GM18909 (cell line): ENCODE data around the gene POTEF.
"Not testable (repeated sequence)": the region's sequence is repeated elsewhere in the genome, so short reads cannot be mapped to it uniquely, and the experiment has no call there.

ENCODE experiments used
- ATAC-seq: cut with Tn5 transposase; IDR thresholded peaks from one replicate; pipeline ENCODE4 v1.9.1; 2021; ENCODE audit warnings: mild to moderate bottlenecking; ENCODE audit not compliant: unreplicated experiment, poor library complexity

The POTEF gene

GRCh38 chr2:130153721-130154422 is 24.9 kb upstream of the POTEF start:
- not testable (repeated sequence) for ATAC-seq

DNA sequence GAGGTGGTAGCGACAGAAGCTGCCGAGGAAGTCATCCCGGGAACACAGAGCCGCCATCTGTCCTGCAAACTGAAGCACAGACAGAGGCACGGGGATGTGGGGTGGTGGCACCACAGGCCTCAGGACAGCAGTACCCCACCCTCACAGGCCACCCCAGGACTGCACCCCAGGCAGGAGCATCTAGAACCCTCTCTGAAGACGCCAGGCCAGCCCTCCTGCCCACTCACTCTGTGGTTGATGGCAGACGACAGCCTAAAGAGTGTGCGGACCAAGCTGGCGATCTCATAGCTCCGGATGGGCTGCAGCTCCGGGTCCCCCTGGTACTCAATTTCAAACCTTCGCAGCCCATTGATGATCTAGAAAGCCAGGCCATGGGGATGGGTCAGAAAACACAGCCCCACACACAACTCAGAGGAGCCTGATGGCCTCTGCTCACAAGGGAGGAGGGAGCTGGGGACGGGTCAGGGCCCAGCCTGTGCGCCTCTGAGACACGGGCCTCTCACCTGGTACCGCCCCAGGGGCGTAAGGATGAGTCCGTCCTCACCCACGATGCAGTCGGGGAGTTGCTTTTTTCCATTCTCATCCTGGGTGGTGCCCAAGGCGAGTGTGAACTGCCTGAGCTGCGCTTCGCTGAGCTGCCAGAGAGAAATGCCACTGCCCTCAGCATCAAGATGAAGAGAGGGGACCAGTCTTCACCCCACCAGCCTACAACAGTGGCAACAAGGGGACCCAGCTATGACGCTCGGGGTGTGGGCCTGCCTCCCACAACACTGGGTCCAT is 24.0 kb upstream of the POTEF start:
- ATAC-seq, result no peak

DNA sequence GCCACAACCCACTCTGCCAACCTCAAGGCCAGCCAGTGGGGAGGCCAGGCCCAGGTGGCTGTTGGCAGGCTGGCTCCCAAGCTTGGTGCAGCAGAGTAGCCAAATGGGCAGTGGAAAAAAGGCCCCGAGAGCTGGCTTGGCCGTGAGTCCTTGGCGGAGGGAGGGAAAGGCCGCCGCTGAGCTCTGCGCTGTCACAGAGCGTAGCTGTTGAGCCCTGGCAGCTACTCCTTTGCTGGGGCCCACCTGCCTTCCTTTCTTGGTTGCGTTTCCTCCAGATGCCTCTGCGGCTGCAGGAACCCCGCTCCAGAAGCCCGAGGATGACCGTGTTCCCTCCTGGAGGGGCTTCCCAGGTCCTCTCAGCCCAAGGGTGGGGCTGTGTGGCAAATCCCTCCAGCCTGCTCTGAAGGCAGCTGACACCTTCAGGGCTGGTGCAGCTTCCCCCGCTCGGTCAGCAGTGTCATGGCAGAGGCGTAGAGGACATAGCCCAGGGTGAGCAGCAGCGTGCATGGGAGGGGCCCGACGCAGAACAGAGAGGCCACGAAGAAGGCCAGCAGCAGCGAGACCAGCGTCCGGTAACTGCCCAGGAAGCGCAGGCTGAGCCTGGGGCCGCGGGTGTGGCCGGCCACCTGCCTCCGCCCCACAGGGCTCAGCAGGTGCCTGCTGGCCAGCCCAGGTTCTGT is 23.3 kb upstream of the POTEF start:
- ATAC-seq, result not testable (repeated sequence)

GRCh38 chr2:130151145-130151512 is 22.1 kb upstream of the POTEF start:
- ATAC-seq, result not testable (repeated sequence)

GRCh38 chr2:130150181-130151144 is 21.4 kb upstream of the POTEF start:
- ATAC-seq, result no peak

DNA sequence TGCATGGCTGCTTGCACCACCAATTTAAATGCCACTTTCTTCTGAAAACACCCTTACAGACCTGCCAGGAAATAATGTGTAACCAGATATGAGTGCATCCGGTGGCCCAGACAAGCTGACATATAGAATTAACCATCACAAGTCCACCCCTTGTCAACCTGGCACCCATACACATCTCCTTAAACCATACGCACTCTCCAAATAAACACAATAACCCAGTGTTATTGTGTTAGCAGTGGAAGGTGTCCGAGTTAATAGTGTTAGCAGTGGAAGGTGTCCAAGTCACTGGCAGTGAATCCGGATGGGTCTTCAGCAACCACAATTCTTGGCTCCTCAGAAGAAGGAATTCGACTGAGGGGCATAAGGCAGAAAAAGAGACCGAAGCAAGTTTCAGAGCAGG is 19.5 kb upstream of the POTEF start:
- not testable (repeated sequence) for ATAC-seq

GRCh38 chr2:130145006-130145414 is 16.0 kb upstream of the POTEF start, which contains the start of gene CCDC74B:
CCDC74B (minus strand) TSS chr2:130145112; CDS start chr2:130144996, 116 bp downstream.
- peak; percentile 93 for ATAC-seq

DNA sequence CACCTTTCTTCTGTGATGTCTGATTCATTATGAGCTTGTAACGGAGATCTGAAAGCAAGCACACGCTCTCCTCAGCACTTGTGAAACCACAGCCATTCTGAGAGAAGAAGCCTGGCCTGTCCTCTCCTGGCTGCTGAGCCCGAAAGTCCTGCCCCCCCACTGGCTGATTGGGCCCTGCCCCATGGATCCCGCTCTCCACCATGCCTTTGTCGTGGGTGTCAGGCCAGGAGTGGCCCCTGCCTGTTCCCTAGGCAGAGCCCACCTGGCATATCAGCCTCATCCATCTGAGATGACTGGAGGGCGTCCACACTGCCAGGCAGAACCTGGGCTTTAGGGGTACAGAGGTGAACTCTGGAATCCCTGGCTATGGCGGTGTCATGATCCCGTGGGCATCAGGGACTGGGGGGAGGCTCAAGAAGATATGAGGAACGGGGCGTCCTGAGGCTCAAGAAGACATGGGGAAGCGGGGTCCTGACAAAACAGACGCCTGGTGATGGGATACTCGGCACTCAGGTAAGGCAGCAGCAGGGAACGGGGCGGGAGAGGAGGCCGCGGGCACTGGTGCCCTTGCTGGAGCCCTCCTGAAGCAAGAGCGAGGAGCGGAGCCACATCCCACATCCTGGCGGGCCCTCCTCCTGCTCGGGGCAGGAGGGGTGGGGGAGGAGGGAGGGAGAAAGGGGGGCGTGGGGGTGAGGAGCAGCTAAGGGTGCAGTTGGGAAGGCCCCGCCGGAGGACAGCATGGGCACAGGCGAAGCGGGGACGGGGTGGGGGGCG is 14.4 kb upstream of the POTEF start:
- not testable (repeated sequence) for ATAC-seq

DNA sequence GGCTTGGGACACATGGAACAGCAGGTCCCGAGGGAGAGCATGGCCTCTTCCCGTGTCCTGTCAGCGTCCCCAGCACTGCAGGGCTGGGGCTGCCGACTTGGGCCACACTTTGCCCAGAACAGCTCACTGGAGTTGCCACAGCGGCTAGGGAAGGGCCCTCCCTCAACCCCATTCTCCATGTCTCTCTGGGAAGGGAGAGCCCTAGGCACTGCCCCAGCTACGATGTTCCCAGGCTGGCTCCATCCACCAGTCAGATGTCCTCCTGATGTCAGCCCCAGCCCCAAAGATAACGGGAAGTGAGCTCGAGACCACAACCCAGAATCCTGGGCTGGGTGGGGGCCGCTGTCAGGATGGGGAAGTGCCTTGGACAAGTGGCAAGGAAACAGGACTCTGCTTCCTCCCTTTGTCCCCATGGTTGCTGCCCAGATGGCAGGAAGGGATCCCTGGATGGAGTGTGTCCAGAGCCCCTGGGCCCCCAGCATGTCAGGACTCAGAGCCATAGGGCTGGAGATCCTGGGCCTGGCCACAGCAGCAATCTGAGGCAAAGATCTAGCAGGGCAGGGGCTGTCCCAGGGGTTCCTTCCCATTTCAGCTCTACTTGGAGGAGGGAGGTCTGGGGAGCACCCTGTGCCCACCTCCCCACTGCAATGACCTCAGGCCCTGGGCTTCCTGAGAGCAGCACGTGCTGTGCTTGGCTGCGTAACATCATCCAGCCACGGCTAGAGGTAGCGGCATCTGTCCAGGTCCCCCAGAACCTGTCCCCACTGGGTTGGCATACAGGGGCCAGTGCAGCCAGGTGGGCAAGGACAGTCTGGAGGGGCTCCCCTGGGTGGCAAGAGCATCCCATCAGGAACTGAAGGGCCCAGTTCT is 13.6 kb upstream of the POTEF start:
- ATAC-seq, result not testable (repeated sequence)

DNA sequence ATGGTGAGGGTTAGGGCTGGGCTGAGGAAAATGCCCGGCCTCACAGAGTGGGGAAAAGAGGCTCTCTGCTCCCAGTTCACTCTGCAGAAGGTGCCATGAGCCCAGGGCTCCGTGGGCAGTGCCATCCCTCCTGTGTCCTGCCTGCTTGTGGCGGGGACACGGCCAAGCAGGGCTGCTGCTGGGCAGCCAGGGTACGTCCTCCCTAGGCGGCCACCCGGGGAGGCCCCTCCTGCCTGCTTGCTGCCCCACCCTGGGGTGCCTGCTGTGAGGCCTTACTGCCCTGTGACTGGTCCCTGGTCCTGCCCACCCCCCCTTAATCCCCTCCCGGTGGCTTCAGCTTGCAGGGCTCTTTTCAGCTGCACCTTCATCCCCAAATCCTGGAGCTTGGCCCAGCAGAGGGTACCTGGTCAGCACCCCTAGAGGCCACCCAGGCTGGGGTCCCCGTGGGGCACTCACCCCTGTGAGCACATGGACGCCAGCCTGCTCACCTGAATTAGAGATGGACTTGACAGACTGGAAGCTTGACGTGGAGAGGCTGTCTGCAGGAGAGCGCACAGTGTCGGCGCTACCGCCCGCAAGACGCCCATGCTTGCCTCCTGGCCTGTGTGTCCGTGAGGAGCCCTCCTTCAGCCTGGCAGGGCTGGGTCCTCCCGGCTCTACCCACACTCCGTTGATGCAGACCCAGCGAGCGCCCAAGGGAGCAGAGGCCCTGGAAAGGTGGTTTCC is 12.8 kb upstream of the POTEF start:
- ATAC-seq, result not testable (repeated sequence)

DNA sequence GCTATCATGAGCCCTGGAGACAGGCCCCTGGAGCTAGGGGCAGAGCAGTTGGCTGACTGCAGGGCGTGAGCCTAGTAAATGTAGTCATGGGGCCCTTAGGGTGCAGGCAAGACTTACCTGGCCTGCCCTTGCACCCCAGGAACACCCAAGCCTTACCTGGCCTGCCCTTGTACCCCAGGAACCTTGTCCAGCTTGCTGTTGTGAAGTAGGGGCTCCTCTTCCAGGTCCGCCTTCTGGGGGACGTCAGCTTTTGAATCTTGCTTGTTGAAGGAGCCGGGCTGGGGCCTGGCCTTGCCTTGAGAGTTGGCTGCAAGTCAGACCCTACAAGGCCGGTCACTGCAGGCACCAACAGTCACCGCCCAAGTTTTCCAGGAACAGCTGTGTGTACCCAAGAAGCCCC is 12.0 kb upstream of the POTEF start:
- ATAC-seq, result not testable (repeated sequence)

- ATAC-seq, result not testable (repeated sequence)
Measured at GRCh38 chr2:130140516-130140915, 11.5 kb upstream of the POTEF start.

- not testable (repeated sequence) for ATAC-seq
Measured at GRCh38 chr2:130139331-130140280, 10.6 kb upstream of the POTEF start.

DNA sequence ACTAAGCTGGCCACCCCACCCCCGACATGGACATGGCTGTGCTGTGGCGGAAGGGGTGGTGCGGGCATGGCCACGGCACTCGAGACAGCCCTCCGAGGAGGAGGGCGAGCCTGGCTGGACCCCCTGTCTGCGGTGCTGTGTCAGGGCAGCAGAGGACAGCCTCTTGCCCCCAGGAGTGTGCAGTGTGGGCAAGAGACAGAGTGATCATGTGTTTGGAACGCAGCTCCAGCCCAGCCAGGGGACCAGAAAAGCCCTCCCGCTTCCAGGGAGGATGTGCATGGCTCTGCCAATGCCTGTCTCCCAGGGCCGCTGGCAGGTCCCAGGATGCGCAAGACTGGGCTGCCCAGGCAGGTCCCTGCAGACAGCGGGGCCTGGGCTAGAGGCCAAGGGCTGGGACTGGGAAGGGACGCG is 9.8 kb upstream of the POTEF start:
- not testable (repeated sequence) for ATAC-seq

GRCh38 chr2:130138326-130138725 is 9.3 kb upstream of the POTEF start:
- ATAC-seq, result not testable (repeated sequence)

- not testable (repeated sequence) for ATAC-seq
Measured at GRCh38 chr2:130137118-130137517, 8.1 kb upstream of the POTEF start.
